Natural killer cell (primary cell): ENCODE measurements around the gene SNX22. TPM values are rescaled to one million over a fixed set of nuclear protein-coding genes. Genes with fewer than 3 reads are reported as not detected.

ENCODE experiments used
- ATAC-seq, 3 donors: fragments of 150-1000 bp in 2 of 3; fragments of 200-7000 bp in 1 of 3; cut with Tn5 transposase; 1 replicate in 1 of 3; 2 replicates in 2 of 3; pipeline ENCODE4 v1.10.0; 2021; ENCODE audit warnings: mild to moderate bottlenecking in 2 of 3, moderate library complexity in 2 of 3
- DNase-seq, 2 donors: peaks; one replicate each; pipeline versions ENCODE4 v3.0.0 to v3.0.0-alpha.2; 2013 to 2021; ENCODE audit warnings: mixed read lengths in 1 of 2
- H3K27ac ChIP-seq: one replicate; pipeline ENCODE4 v1.5.1; 2013; ENCODE audit warnings: mild to moderate bottlenecking, low read length
- H3K27me3 ChIP-seq: one replicate; pipeline ENCODE4 v1.6.1; 2013; ENCODE audit warnings: low read length; ENCODE audit not compliant: control insufficient read depth, insufficient read depth
- H3K36me3 ChIP-seq: one replicate; pipeline ENCODE4 v1.6.1; 2013; ENCODE audit warnings: low read length; ENCODE audit not compliant: control insufficient read depth, insufficient read depth
- H3K4me1 ChIP-seq: one replicate; pipeline ENCODE4 v1.6.1; 2013; ENCODE audit warnings: low read length; ENCODE audit not compliant: control insufficient read depth, insufficient read depth
- H3K4me3 ChIP-seq: one replicate; pipeline ENCODE4 v1.5.1; 2013; ENCODE audit warnings: low read length
- H3K9me3 ChIP-seq: one replicate; pipeline ENCODE4 v1.6.1; 2013; ENCODE audit warnings: low read length; ENCODE audit not compliant: control insufficient read depth, insufficient read depth
- H3K27ac Mint-ChIP-seq, 2 donors: one replicate each; pipeline ENCODE4 v1.8.0; 2022; ENCODE audit warnings: mild to moderate bottlenecking in 2 of 2, mixed read lengths in 2 of 2, moderate library complexity in 1 of 2
- H3K27me3 Mint-ChIP-seq, 2 donors: one replicate each; pipeline ENCODE4 v1.8.0; 2022; ENCODE audit warnings: low read depth in 2 of 2, mixed read lengths in 2 of 2
- H3K36me3 Mint-ChIP-seq: one replicate; pipeline ENCODE4 v1.8.0; 2022; ENCODE audit warnings: mixed read lengths
- H3K4me1 Mint-ChIP-seq, 2 donors: one replicate each; pipeline ENCODE4 v1.8.0; 2022; ENCODE audit warnings: mixed read lengths in 2 of 2
- H3K4me3 Mint-ChIP-seq: one replicate; pipeline ENCODE4 v1.8.0; 2022; ENCODE audit warnings: mild to moderate bottlenecking, moderate library complexity, mixed read lengths
- H3K9me3 Mint-ChIP-seq, 2 donors: one replicate each; pipeline ENCODE4 v1.8.0; 2022; ENCODE audit warnings: mixed read lengths in 2 of 2
- CTCF ChIP-seq: fragments of 200-600 bp; IDR thresholded peaks from one replicate; pipeline ENCODE4 v1.8.0; 2022; ENCODE audit warnings: antibody characterized with exemption
- WGBS: methylation state at CpG from one replicate; pipeline ENCODE4 v1.1.7; 2013; ENCODE audit warnings: missing lambda C conversion rate; ENCODE audit not compliant: insufficient coverage; 5-methylcytosine and 5-hydroxymethylcytosine counted together
- intact Hi-C: fragments of 100-400 bp; cut with micrococcal nuclease; formaldehyde crosslinking; loops from one replicate; pipeline ENCODE4 v1.14.2; 2022
- total RNA-seq, 4 donors: library from RNA; stranded (reverse); fragments of 120-200 nt in 1 of 4; gene quantifications; one replicate each; pipeline versions ENCODE4 v1.2.3 to v1.2.4, GENCODE V29; 2013 to 2022

The SNX22 gene
- total RNA-seq, 3 donors from 2014 or later (not counting 1 experiment from before 2014, with no cell fraction given): 0.41 to 0.80 (median 0.75) TPM

- Histone ChIP-seq H3K27me3 (no peaks in the 10 kb centered on the region), H3K4me3 (no peak overlapping the region), H3K4me1 (no peaks in the 10 kb centered on the region), H3K36me3 (peaks cover 80% of the 10 kb centered on the region), H3K27ac (no peak overlapping the region), H3K9me3 (no peaks in the 10 kb centered on the region)
- Mint-ChIP-seq H3K36me3 (peaks cover 13% of the 10 kb centered on the region), H3K27ac (no peak overlapping the region), H3K27me3 (no peaks in the 10 kb centered on the region), H3K4me1 (peaks cover 0 to 8% of the 10 kb centered on the region in 2 donors), H3K9me3 (no peaks in the 10 kb centered on the region), H3K4me3 (no peak overlapping the region)
- 80% methylated on average over 9 of the region's 9 CpGs for WGBS
- TF ChIP-seq CTCF: no peak
- DNase-seq (no peak), ATAC-seq (no peak)
- intact Hi-C loops: no loop called here
Observed at GRCh38 chr15:64134345-64134829, 17.1 kb upstream of the SNX22 start.

- Histone ChIP-seq H3K4me1 (no peaks in the 10 kb centered on the region), H3K27me3 (no peaks in the 10 kb centered on the region), H3K4me3 (no peak overlapping the region), H3K36me3 (peaks cover 63% of the 10 kb centered on the region), H3K9me3 (no peaks in the 10 kb centered on the region), H3K27ac (no peak overlapping the region)
- H3K36me3 Mint-ChIP-seq: peaks cover 6% of the 10 kb centered on the region
- DNase-seq (no peak), ATAC-seq (no peak)
- H3K4me3 Mint-ChIP-seq: no peak overlapping the region
- intact Hi-C loops: no loop called here
- no peaks in the 10 kb centered on the region for H3K27me3 Mint-ChIP-seq
- 95% methylated on average over 4 of the region's 7 CpGs for WGBS
- peaks cover 0 to 8% of the 10 kb centered on the region in 2 donors for H3K4me1 Mint-ChIP-seq
- no peak overlapping the region for H3K27ac Mint-ChIP-seq
- no peak for TF ChIP-seq CTCF
- no peaks in the 10 kb centered on the region for H3K9me3 Mint-ChIP-seq
Observed at GRCh38 chr15:64136347-64136746, 15.2 kb upstream of the SNX22 start.

GRCh38 chr15:64137226-64137833 is 14.2 kb upstream of the SNX22 start:
- WGBS: 79% methylated on average over 8 of the region's 8 CpGs
- Histone ChIP-seq H3K36me3 (peaks cover 57% of the 10 kb centered on the region), H3K27me3 (no peaks in the 10 kb centered on the region), H3K4me1 (no peaks in the 10 kb centered on the region), H3K27ac (no peak overlapping the region), H3K9me3 (no peaks in the 10 kb centered on the region), H3K4me3 (no peak overlapping the region)
- H3K9me3 Mint-ChIP-seq: no peaks in the 10 kb centered on the region
- peaks cover 0 to 8% of the 10 kb centered on the region in 2 donors for H3K4me1 Mint-ChIP-seq
- no peaks in the 10 kb centered on the region for H3K27me3 Mint-ChIP-seq
- TF ChIP-seq CTCF: no peak
- no peak overlapping the region for H3K4me3 Mint-ChIP-seq
- H3K36me3 Mint-ChIP-seq: peaks cover 6% of the 10 kb centered on the region
- ATAC-seq: peak; percentile 31 to 49 (median 41)
- intact Hi-C loops: no loop called here
- DNase-seq: no peak
- H3K27ac Mint-ChIP-seq: no peak overlapping the region
